ENCODE measurements around the gene MYH1.

Gene MYH1

DNA sequence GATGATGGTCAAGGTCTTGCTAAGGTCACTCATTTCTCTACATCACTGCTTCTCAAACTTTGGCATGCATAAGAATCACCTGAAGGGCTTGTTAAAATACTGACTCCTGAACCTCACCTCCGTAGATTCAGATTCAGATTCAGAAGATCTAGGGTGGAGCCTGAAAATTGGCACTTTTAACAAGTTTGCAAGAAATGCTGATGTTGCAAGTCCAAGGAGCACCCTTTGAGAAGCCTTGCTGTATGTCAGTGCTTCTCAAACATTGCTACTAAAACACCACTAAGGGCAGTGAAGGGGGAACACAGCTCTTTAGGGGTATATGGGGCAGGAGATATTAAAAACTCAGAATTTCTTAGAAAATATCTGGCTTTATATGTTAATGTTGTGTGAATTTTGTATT, 13.7 kb upstream of the MYH1 start:
- H3K9me2 ChIP-seq (replicated peaks; ENCODE audit: low read depth, low read length): no peaks in the 10 kb centered on the region
- no peaks in the 10 kb centered on the region for H3K27me3 ChIP-seq (ENCODE audit: insufficient read depth, low read length, poor library complexity, severe bottlenecking)
- no peaks in the 10 kb centered on the region; the same call in 1 of the 2 replicates for H3K9me3 ChIP-seq (ENCODE audit: insufficient read depth, low read depth, low read length)
- H4K20me1 ChIP-seq (ENCODE audit: insufficient read depth, low read length, poor library complexity, severe bottlenecking): no peaks in the 10 kb centered on the region
- no peaks in the 10 kb centered on the region for H3K36me3 ChIP-seq (ENCODE audit: insufficient read depth, low read length)
- H3K9ac ChIP-seq (ENCODE audit: low read depth, low read length, poor library complexity, severe bottlenecking): no peak overlapping the region
- no peaks in the 10 kb centered on the region for H3K79me2 ChIP-seq (ENCODE audit: insufficient read depth, low read length)
- H3K4me3 ChIP-seq (ENCODE audit: low read length, poor library complexity, severe bottlenecking): no peak overlapping the region
- H3K4me1 ChIP-seq (ENCODE audit: insufficient read depth, low read length, poor library complexity, severe bottlenecking): no peaks in the 10 kb centered on the region
- no peak overlapping the region for H2AFZ ChIP-seq (ENCODE audit: low read length)
- no peaks in the 10 kb centered on the region for H3F3A ChIP-seq (ENCODE audit: low read depth)
- no peak overlapping the region for H3K4me2 ChIP-seq (ENCODE audit: low read depth, low read length, poor library complexity, severe bottlenecking)
- TF ChIP-seq CTCF (conservative IDR thresholded peaks at IDR 0.05; ENCODE audit: low read length): no peak
- TF ChIP-seq EZH2phosphoT487 (IDR thresholded peaks at IDR 0.05; ENCODE audit: borderline replicate concordance): no peak

GRCh38 chr17:10527419-10527818, 9.1 kb upstream of the MYH1 start:
- no peaks in the 10 kb centered on the region for H3K27me3 ChIP-seq (ENCODE audit: insufficient read depth, low read length, poor library complexity, severe bottlenecking)

GRCh38 chr17:10526517-10526916, 8.2 kb upstream of the MYH1 start:
- Histone ChIP-seq H4K20me1 (ENCODE audit: insufficient read depth, low read length, poor library complexity, severe bottlenecking) (no peaks in the 10 kb centered on the region), H3K79me2 (ENCODE audit: insufficient read depth, low read length) (no peaks in the 10 kb centered on the region), H3K36me3 (ENCODE audit: insufficient read depth, low read length) (no peaks in the 10 kb centered on the region), H3K4me1 (ENCODE audit: insufficient read depth, low read length, poor library complexity, severe bottlenecking) (no peaks in the 10 kb centered on the region), H3F3A (ENCODE audit: low read depth) (no peaks in the 10 kb centered on the region), H3K9me3 (ENCODE audit: insufficient read depth, low read depth, low read length) (no peaks in the 10 kb centered on the region), H3K4me2 (ENCODE audit: low read depth, low read length, poor library complexity, severe bottlenecking) (no peak overlapping the region), H3K9me2 (replicated peaks; ENCODE audit: low read depth, low read length) (no peaks in the 10 kb centered on the region), H2AFZ (ENCODE audit: low read length) (no peak overlapping the region), H3K27me3 (ENCODE audit: insufficient read depth, low read length, poor library complexity, severe bottlenecking) (no peaks in the 10 kb centered on the region), H3K9ac (ENCODE audit: low read depth, low read length, poor library complexity, severe bottlenecking) (no peak overlapping the region), H3K4me3 (ENCODE audit: low read length, poor library complexity, severe bottlenecking) (no peak overlapping the region)
- TF ChIP-seq CTCF (conservative IDR thresholded peaks at IDR 0.05; ENCODE audit: low read length) (no peak), EZH2phosphoT487 (IDR thresholded peaks at IDR 0.05; ENCODE audit: borderline replicate concordance) (no peak)

More at GRCh38 chr17:10527419-10527818, 9.1 kb upstream of the MYH1 start:
- TF ChIP-seq CTCF (conservative IDR thresholded peaks at IDR 0.05; ENCODE audit: low read length) (no peak), EZH2phosphoT487 (IDR thresholded peaks at IDR 0.05; ENCODE audit: borderline replicate concordance) (no peak)
- Histone ChIP-seq H2AFZ (ENCODE audit: low read length) (no peak overlapping the region), H3K9me3 (ENCODE audit: insufficient read depth, low read depth, low read length) (no peaks in the 10 kb centered on the region), H3K36me3 (ENCODE audit: insufficient read depth, low read length) (no peaks in the 10 kb centered on the region), H3K4me1 (ENCODE audit: insufficient read depth, low read length, poor library complexity, severe bottlenecking) (no peaks in the 10 kb centered on the region), H3K4me2 (ENCODE audit: low read depth, low read length, poor library complexity, severe bottlenecking) (no peak overlapping the region), H3K4me3 (ENCODE audit: low read length, poor library complexity, severe bottlenecking) (no peak overlapping the region), H3K9ac (ENCODE audit: low read depth, low read length, poor library complexity, severe bottlenecking) (no peak overlapping the region), H3K9me2 (replicated peaks; ENCODE audit: low read depth, low read length) (no peaks in the 10 kb centered on the region), H3K79me2 (ENCODE audit: insufficient read depth, low read length) (no peaks in the 10 kb centered on the region), H4K20me1 (ENCODE audit: insufficient read depth, low read length, poor library complexity, severe bottlenecking) (no peaks in the 10 kb centered on the region), H3F3A (ENCODE audit: low read depth) (no peaks in the 10 kb centered on the region)

Data from Loucy (cell line).